ENCODE data around the gene ZNF688. TPM values are rescaled to one million over a fixed set of nuclear protein-coding genes. Genes with fewer than 3 reads are reported as not detected.

ZNF688 gene
- total RNA-seq, 4 donors from 2014 or later, result 5.4 to 15.3 (median 10.2) TPM

GRCh38 chr16:30557707-30557956, 13.9 kb downstream of the ZNF688 start:
- Histone ChIP-seq H3K27ac (peak overlapping the region; percentile 95 to 98 (median 96)), H3K36me3 (peaks cover 9 to 37% (median 15%) of the 10 kb centered on the region in 3 donors), H3K4me1 (peaks cover 16 to 48% (median 17%) of the 10 kb centered on the region in 3 donors), H3K4me3 (peak overlapping the region; percentile 82 to 96 (median 92)), H3K27me3 (no peaks in the 10 kb centered on the region), H3K9me3 (no peaks in the 10 kb centered on the region)
- WGBS, 2 donors, result 0 to 5% methylated on average over 1 to 4 of the region's 17 CpGs
- TF ChIP-seq CTCF (IDR thresholded peaks at IDR 0.05), result no peak
- no peak for TF ChIP-seq POLR2A (IDR thresholded peaks at IDR 0.05)
- no peak for DNase-seq
- intact Hi-C loops (cut with DNase I), result no loop called here

GRCh38 chr16:30556125-30556473, 15.4 kb downstream of the ZNF688 start:
- H3K9me3 ChIP-seq, result no peaks in the 10 kb centered on the region
- no peak overlapping the region for H3K27ac ChIP-seq
- H3K27me3 ChIP-seq, result no peaks in the 10 kb centered on the region
- WGBS, 2 donors, result 33 to 44% methylated on average over 1 to 6 of the region's 10 CpGs
- H3K36me3 ChIP-seq, result peaks cover 9 to 39% (median 15%) of the 10 kb centered on the region in 3 donors
- intact Hi-C loops (cut with DNase I), result no loop called here
- TF ChIP-seq POLR2A (IDR thresholded peaks at IDR 0.05) (no peak), CTCF (IDR thresholded peaks at IDR 0.05) (no peak)
- no peak for DNase-seq
- H3K4me1 ChIP-seq, result peaks cover 16 to 51% (median 19%) of the 10 kb centered on the region in 3 donors
- no peak overlapping the region for H3K4me3 ChIP-seq

GRCh38 chr16:30555315-30556124, 16.0 kb downstream of the ZNF688 start:
- WGBS, 2 donors, result 88 to 90% methylated on average over 8 to 13 of the region's 69 CpGs
- DNase-seq, result no peak

GRCh38 chr16:30554557-30555314, 16.8 kb downstream of the ZNF688 start:
- no peak overlapping the region for H3K27ac ChIP-seq
- DNase-seq, result no peak
- no peak overlapping the region for H3K4me3 ChIP-seq
- H3K9me3 ChIP-seq, result no peaks in the 10 kb centered on the region
- TF ChIP-seq POLR2A (IDR thresholded peaks at IDR 0.05), result no peak
- TF ChIP-seq CTCF (IDR thresholded peaks at IDR 0.05), result no peak
- intact Hi-C loops (cut with DNase I), result no loop called here
- H3K27me3 ChIP-seq, result no peaks in the 10 kb centered on the region
- H3K4me1 ChIP-seq, result peaks cover 15 to 48% (median 16%) of the 10 kb centered on the region in 3 donors
- WGBS, 2 donors, result 90 to 92% methylated on average over 5 to 9 of the region's 18 CpGs
- H3K36me3 ChIP-seq, result peaks cover 9 to 39% (median 15%) of the 10 kb centered on the region in 3 donors

More at GRCh38 chr16:30555315-30556124, 16.0 kb downstream of the ZNF688 start:
- H3K36me3 ChIP-seq, result peaks cover 9 to 39% (median 15%) of the 10 kb centered on the region in 3 donors
- H3K4me1 ChIP-seq, result peaks cover 15 to 48% (median 16%) of the 10 kb centered on the region in 3 donors
- TF ChIP-seq CTCF (IDR thresholded peaks at IDR 0.05), result no peak
- TF ChIP-seq POLR2A (IDR thresholded peaks at IDR 0.05), result no peak
- no peaks in the 10 kb centered on the region for H3K27me3 ChIP-seq
- no peaks in the 10 kb centered on the region for H3K9me3 ChIP-seq
- no peak overlapping the region for H3K4me3 ChIP-seq
- intact Hi-C loops (cut with DNase I), result no loop called here
- no peak overlapping the region for H3K27ac ChIP-seq

GRCh38 chr16:30553393-30553899, 18.1 kb downstream of the ZNF688 start:
- H3K36me3 ChIP-seq, result peaks cover 9 to 39% (median 15%) of the 10 kb centered on the region in 3 donors
- TF ChIP-seq CTCF (IDR thresholded peaks at IDR 0.05) (no peak), POLR2A (IDR thresholded peaks at IDR 0.05) (no peak)
- H3K4me3 ChIP-seq, result no peak overlapping the region
- H3K27me3 ChIP-seq, result no peaks in the 10 kb centered on the region
- intact Hi-C loops (cut with DNase I), result no loop called here
- 84 to 90% methylated on average over 2 of the region's 2 CpGs for WGBS, 2 donors
- H3K27ac ChIP-seq, result no peak overlapping the region
- no peak for DNase-seq
- peaks cover 12 to 41% (median 15%) of the 10 kb centered on the region in 3 donors for H3K4me1 ChIP-seq
- no peaks in the 10 kb centered on the region for H3K9me3 ChIP-seq
